NB4 (cell line): Measurements from ENCODE around the gene MVP.
"Not testable (repeated sequence)": the region's sequence is repeated elsewhere in the genome, so short reads cannot be mapped to it uniquely, and the experiment has no call there.

Experiments used
- POLR2A ChIP-seq: IDR thresholded peaks from 2 replicates; pipeline ENCODE4 v1.6.1; 2011; ENCODE audit warnings: mild to moderate bottlenecking; ENCODE audit not compliant: insufficient read length; ENCODE audit errors: extremely low read depth
- TF ChIP-seq, protein P1 (sequence below): IDR thresholded peaks from one replicate; pipeline ENCODE4 v1.5.1; 2012; ENCODE audit warnings: low read depth, low read length

DNA sequence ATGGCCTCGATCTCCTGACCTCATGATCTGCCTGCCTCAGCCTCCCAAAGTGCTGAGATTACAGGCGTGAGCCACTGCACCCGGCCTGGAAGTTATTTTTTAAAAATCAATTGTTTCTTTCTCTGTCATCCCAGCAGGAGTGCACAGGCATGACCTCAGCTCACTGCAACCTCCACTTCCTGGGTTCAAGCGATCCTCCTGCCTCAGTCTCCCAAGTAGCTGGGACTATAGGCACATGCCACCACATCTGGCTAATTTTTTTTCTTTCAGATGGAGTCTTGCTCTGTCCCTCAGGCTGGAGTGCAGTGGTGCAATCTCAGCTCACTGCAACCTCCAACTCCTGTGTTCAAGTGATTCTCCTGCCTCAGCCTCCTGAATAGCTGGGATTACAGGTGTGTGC is 33.1 kb upstream of the MVP start:
- TF ChIP-seq, protein P1, sequence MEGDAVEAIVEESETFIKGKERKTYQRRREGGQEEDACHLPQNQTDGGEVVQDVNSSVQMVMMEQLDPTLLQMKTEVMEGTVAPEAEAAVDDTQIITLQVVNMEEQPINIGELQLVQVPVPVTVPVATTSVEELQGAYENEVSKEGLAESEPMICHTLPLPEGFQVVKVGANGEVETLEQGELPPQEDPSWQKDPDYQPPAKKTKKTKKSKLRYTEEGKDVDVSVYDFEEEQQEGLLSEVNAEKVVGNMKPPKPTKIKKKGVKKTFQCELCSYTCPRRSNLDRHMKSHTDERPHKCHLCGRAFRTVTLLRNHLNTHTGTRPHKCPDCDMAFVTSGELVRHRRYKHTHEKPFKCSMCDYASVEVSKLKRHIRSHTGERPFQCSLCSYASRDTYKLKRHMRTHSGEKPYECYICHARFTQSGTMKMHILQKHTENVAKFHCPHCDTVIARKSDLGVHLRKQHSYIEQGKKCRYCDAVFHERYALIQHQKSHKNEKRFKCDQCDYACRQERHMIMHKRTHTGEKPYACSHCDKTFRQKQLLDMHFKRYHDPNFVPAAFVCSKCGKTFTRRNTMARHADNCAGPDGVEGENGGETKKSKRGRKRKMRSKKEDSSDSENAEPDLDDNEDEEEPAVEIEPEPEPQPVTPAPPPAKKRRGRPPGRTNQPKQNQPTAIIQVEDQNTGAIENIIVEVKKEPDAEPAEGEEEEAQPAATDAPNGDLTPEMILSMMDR = not testable (repeated sequence)
- TF ChIP-seq POLR2A = not testable (repeated sequence)
